GM19324 (cell line): ENCODE data around the gene SESN2.

Experiments used
- ATAC-seq: cut with Tn5 transposase; IDR thresholded peaks from one replicate; pipeline ENCODE4 v1.9.1; 2021; ENCODE audit warnings: mild to moderate bottlenecking, moderate library complexity; ENCODE audit not compliant: unreplicated experiment, low FRiP score

The SESN2 gene

GRCh38 chr1:28259252-28259933 lies at the start of gene SESN2:
Gene SESN2 (plus strand): TSS chr1:28259518. CDS start chr1:28259848, 330 bp downstream.
- ATAC-seq: peak; percentile 95

DNA sequence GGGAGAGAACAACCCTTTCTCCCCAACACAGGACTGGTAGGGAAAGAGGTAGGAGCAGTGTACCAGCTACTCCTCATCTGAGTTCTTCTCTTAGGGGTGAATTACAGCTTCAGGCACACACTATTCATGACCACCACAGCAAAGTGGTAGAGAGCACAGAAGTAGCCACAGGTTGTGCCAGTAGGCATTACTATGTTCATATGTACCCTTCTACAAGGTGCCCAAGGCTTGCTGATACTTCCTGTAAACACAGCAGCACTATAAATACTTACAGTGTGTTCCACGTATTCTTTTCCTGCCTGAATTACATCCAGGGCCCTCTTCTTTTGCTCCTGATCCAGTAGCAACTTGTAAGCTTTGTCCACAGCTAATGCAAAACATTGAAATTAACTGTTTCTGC lies 49.6 kb upstream of the SESN2 start:
- ATAC-seq: no peak

DNA sequence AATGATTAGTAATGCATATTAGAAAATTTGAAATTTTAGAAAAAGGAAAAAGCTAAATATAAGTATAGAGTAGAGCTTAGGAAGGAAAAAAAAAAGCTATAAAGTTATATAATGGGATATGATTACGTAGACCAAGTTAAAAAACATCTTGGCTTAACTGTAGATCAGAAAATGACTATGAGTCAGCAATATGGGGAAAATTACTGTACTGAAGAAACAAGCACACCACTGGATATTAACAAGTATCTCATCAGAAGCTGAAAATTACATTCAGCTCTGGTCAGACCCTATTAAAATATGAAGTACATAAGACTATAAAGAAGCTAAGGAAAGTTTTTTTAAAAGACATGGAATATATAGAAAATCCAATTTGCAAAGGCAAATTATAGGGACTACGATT lies 46.0 kb upstream of the SESN2 start:
- no peak for ATAC-seq

DNA sequence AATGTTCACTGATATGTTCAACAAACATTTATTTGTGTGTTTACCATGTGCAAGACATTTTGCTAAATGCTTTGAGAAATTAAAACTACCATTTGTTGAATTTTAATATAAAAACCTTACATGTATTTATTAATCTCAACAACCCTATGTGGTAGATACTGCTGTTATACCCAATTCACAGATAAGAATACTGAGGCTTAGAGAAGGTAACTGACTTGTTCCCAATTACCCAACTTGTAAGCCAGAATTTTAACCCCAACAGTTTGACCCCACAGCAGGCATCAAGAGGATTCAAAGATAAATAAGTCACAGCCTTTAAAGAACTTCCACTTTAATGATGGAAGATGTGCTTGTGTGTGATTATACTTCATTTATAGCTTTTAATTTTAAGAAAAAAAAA lies 30.2 kb upstream of the SESN2 start:
- ATAC-seq: no peak

DNA sequence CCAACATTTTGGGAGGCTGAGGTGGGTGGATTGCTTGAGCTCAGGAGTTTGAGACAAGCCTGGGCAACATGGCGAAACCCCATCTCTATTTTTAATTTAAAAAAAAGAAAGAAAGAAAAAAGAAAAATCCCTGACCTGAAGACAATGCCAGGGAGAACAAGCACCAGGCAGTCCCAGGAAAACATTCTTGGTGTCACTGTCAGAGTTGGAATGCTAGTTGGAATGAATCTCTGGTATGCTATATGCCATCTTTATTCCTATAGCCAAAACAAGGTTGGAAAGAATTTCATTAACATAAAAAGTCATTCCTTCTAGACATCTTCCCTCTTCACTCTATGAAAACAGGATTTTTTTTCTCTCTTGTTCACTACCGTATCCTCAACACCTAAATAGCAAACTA lies 29.3 kb upstream of the SESN2 start:
- ATAC-seq: no peak

GRCh38 chr1:28232558-28233263 lies 26.6 kb upstream of the SESN2 start, which contains the start of gene DNAJC8:
Gene DNAJC8 (minus strand): TSS chr1:28233029. CDS start chr1:28232998, 31 bp downstream.
- ATAC-seq: peak; percentile 62

GRCh38 chr1:28233264-28233606 lies 26.1 kb upstream of the SESN2 start:
- no peak for ATAC-seq

DNA sequence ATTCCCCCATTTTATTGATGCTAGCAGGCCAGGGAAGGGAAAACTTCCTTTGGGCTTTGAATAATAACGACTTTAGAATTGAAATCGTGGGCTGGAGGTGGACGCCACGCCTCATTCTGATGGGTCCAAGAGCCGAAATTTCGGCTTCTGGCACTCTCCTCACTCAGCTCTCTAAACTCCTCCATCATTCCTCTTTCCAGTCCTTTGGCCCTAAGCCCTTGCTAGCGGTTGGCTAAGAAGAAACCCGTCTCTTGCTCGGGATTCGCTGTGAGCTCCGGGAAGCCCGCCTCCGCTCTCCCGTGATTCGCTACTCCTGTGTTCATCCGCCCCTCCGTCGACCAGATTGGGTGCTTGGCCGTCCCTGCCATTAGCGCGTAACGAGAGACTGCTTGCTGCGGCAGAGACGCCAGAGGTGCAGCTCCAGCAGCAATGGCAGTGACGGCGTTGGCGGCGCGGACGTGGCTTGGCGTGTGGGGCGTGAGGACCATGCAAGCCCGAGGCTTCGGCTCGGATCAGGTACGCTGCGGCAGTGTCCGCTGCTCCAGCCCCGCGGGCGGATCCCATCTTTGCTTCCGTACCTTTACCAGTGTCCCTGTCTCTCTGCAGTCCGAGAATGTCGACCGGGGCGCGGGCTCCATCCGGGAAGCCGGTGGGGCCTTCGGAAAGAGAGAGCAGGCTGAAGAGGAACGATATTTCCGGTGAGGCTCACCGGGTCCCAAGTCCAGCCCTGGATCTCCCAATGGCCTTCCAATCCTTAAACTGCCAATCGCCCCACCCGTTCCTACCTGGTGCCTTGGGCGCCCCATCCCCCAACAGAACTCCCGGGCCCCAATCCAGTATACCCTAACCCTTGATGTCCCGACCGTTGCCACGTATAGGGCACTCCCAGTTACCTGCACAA lies 23.3 kb upstream of the SESN2 start, which contains the start of gene ATP5IF1:
TSS of gene ATP5IF1 (plus strand) at position 370 of the 901 bp plus-strand sequence. CDS start at position 430, 60 bp downstream.
- peak; percentile 83 for ATAC-seq

DNA sequence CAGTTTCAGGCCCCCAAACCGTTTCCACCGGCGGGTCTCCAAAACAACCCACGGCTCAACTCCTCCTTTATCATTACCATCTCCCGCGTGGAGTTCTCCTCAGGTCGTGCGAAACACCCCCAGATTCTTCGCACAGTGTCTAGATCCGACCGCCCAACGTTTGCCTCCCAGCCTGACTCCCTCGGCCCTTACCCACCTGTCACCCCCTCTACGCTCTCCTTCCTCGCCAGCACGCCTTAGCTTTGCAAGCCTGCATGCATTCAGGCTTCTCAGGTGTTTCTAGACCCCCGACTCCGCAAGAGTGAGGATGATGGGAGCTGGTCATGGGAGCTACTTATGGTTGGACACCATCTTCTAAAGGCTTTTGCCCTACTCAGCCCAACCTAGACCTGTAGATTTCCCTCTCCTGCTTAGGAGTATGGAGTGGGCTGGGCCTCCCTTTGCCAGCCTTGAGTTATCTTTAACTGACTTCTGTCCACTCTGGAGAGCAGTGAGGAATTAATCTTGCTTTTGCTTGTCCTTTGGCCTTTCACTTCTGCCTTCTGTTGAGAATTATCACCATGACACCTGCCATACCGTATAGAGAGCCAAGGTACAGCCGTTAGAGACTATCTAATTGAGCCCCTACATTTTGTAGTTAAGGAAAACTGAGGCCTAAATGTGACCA lies 22.5 kb upstream of the SESN2 start:
- no peak for ATAC-seq

DNA sequence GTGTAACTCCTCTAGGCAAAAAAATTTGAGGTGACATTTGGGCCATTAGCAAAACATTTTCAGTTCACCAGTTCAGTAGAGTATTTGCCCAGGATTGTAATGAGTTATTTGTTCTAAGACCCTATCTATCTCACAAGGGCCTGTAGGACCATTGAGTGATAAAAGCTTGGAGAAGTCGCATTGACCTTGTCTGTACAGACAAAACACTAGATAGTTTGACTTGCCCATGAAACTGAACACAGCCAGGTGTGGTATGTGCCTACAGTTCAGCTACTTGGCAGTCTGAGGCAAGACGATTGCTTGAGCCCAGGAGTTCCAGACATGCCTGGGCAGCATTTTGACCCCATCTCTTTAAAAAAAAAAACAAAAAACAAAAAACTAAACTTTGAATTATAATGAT lies 20.3 kb upstream of the SESN2 start:
- no peak for ATAC-seq

DNA sequence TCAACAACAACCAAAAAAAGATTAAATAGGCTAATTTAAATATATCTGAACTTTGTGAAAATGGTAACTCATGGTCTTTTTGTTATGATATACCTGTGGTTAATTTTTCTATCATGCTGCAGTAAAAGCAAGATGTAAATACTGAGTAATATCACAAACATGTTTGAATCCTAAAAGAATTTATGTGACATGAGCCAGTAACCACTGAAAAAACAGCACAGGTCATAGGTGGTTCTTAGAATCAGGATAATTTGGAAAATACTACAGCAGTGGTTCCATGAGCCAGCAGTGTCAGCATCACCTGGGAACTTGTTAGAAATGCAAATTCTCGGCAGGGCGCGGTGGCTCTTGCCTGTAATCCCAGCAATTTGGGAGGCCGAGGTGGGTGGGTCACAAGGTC lies 19.3 kb upstream of the SESN2 start:
- no peak for ATAC-seq

DNA sequence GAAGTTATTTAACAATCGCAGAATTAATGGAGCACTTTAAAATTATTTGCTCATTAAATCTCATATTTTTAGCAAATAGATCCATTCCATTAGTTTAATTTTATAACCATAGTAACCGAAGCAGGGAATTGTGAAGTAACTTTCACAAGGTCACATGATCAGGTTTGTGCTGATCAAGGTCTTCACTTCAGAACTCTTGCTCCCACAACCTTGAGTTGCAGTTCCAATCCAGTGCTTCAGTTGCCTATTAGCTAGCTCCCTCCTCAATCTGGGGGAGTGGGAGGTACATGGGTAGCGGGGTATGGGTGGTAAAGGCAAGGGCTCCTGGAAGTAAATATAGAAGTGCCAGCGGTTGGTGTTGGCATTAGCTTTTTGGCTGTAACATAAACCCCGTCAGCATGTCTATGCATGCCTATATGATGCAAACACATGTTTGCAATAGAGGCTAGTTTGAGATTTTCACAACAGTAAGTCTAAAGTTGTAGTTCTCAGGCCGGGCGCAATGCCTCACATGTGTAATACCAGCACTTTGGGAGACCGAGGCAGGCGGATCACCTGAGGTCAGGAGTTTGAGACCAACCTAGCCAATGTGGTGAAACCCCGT lies 17.6 kb upstream of the SESN2 start:
- no peak for ATAC-seq

- ATAC-seq: no peak
Observed at GRCh38 chr1:28243685-28244311, 15.5 kb upstream of the SESN2 start.

- no peak for ATAC-seq
Observed at GRCh38 chr1:28244549-28245251, 14.6 kb upstream of the SESN2 start.

DNA sequence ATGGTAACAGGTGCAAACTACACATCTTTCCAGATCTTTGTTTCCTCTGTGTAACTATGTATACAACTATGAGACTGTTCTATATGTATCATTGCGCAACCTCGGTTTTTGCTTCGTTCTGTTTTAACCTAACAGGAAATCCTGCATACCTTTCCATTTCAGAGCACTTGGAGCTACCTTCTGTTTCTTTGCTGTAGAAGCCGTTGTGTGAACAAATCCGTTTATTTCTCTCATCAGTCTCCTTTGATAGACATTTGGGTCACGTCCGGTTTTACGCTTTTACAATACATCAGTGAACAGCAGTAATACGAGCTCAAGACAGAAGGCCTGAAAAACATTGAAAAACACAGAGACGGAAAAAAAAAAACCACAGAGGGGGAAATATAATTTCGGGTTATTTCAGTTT lies 12.9 kb upstream of the SESN2 start:
- no peak for ATAC-seq

DNA sequence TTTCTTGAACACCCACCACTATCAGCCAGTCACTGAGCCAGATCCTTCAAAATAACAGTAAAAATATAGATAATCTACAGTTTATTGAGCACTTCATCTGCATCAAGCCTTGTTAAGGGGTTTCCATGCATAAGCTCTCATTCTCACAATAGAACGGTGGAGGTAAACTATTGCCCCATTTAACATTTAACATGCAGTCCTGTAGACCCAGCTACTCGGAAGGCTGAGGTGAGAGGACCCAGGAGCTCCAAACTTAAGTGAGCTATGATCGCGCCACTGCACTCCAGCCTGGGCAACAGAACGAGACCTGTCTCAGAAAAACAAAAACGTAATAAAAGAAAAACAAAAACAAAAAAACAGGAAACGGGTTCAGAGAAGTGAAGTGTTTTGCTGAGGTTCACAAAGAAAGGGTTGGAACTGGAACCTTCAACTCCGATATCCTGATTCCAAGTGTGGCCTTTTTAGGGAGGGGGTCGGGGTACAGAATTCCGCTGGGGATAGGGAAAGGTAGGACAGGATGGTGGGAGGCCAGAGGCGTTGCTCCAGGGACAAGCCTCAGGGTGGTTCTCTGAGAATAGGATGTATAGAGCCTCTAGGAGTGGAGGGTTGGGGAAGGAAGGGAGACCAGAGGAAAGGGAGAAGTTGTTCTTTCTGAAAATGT lies 11.6 kb upstream of the SESN2 start:
- no peak for ATAC-seq

DNA sequence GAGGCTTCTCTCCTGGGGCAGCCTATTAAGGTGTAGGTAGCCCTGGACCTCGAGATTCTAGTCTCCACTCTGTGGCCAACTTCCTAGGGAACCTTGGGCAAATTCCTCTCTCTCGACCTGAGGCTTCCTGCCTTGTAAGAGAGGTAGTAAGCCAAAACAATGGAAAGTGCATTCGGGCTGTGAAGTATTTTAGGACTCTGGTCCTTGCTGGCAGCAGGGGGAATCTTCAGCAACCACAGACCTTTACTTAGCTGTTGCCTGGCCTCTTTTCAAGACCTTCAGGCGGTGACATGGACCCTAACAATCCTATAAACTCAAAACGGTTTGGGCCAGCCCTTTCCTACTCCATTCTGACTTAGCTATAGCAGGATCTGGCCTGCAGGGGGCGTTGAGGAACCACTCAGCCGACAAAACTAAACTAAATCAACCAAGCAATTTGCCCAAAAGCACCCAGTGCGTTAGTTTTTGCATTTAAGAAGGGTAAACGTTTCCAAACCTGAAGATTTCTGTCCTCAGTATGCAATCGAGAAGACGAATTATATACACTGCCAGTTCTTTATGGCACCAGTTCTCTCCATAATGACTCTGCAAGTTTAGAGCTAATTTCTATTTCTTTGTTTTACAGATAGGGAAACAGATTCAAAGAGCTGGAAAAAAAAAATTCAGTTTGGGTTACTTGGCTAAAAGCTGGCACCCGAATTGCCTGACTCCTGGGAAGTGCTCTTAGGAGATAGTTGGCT lies 10.9 kb upstream of the SESN2 start:
- ATAC-seq: peak; percentile 28
